HG03460 (cell line): ENCODE measurements around the gene TBXA2R.

ENCODE experiments used
- ATAC-seq: cut with Tn5 transposase; IDR thresholded peaks from one replicate; pipeline ENCODE4 v1.9.1; 2021; ENCODE audit not compliant: unreplicated experiment

The TBXA2R gene

DNA sequence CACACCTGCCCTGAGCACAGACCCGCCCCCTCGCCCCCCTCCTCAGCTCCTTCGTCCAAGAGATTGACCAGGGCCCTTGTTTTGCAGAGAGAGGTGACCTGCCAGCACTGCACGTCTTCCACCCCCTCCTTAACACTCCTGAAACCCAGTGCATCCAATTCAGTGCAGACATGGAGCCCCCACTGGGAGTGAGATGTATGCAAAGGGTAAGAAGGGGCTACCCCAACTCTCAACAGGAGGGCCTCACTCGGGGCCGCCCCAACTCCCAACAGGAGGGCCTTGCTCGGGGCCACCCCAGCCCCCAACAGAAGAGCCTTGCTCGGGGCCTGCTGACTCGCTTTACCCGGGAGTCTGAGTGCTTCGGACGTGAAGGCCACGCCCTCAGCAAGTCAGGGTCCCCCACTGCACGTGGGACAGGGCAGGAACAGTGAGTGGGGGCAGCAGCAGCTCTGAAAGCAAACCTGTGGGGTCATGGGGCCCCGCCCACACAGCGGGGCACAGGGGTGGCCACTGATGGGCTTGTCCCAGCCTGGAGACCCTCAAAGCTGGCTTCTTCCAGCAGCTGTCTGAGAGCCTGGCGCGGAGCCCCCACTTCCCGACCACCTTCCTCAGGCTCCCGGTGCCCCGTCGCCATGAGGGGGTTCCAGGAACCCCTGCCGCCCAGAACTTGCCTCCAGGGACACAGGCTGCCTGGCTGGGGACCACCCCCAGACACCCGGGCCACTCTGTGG, 14.3 kb upstream of the TBXA2R start:
- ATAC-seq: no peak

DNA sequence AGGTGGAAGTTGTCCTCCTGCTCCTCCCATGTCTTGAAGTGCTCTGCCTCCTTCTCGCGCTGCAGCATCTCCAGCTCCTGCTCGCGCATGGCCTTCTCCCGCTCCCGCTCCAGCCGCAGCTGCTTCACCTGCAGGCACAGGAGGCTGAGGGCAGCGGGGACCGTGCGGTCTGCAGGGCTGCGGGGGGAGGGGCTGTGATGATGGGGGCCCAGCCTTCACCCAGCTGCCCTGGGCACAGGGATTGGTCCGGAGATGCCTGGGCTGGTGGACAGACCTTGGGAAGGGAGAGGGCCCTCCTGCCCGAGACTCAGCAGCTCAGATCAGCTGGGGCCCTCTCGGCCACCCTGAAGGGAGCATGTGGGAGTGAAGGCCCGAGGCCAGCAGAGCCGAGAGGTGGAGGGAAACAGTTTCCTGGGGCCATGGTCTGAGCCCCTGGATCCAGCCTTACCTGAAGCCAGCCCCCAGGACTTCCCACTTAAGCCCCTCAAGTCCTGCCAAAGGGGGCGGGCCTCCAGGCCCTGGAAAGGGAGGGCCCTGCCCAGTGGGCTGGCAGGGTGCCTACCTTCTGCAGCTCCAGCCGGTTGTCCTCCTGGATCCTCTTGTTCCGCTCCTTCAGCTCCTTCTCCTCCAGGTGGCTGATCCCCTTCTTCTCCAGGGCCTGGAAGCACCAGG, 13.6 kb upstream of the TBXA2R start:
- no peak for ATAC-seq

- ATAC-seq: no peak
These were observed 12.9 kb upstream of the TBXA2R start for GRCh38 chr19:3619631-3620012.

GRCh38 chr19:3618811-3619630, 12.3 kb upstream of the TBXA2R start:
- no peak for ATAC-seq

GRCh38 chr19:3618144-3618810, 11.6 kb upstream of the TBXA2R start:
- no peak for ATAC-seq

DNA sequence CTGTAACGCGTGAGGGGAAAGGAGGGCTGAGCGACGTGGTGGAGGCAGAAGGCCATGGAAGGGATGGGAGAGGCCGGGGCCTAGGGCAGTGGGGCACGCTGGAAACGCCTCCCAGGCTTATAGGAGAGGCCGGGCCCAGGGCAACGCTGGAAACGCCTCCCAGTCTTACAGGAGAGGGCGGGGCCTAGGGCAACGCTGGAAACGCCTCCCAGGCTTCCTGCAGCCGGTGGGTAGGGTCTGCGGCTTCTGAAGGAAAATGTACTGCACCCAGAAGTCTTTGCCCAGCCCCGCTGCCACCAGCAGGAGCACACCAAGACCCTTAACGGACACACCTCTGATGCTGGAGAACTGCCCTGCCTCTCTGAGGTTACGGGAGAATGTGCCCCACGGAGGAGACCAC, 10.8 kb upstream of the TBXA2R start:
- no peak for ATAC-seq

DNA sequence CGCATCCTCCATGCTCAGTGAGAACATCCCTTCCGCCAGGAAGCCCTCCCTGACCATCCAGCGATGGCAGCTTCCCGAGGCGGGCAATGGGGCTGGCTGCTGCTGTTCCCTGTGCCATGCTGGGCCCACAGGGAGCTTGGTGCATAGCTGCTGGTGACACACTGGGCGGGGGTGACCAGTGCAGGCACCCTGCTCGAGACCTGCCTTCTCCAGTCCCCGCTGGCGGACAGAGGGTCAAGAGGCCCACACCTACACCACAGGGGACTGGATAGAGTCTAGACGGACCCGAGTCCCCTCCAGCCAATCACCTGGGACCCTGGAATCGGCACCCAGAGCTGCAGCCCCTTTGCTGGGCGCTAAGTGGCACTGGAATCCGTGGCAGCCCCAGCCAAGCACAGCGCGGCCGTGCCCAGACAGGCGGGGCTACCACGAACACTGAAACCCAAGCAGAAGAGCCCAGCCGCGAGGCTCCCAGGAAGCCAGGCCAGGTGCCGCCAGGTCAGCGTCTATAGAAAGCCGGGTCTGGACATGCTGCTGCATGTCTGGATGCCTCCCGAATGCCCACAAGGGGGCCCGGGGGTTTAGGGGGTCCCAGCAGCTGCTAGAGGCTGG, 9.0 kb upstream of the TBXA2R start:
- no peak for ATAC-seq

DNA sequence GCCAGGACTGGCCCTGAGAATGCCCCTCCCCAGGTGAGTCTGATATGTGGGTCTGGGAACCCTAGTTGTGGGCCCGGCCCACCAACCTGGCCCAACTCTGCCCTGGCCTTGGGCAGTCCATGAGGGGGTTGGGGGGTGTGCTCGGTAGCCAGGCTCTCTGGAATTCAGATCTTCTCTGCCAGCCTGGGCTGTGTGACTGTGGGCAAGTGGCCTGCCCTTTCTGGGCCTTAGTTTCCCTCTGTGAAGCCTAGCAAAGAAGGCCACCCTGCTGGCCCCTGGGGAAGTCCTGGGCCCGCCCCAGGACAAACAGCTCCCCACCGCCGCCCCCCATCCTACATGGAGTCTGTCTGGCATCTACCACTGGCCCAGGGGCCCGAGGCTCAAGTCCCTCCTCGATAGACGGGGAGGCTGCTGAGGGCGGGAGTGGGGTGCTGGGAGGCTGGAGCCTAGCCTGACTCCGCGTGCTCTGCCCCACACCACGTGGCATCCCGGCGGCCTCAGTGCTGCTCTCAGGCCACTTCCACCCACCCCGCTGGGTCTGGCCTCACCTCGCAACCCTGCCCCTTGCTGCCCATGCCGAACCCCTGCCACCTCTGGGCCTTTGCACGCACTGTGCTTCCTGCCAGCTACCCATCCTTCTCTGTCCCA, 8.3 kb upstream of the TBXA2R start:
- no peak for ATAC-seq

DNA sequence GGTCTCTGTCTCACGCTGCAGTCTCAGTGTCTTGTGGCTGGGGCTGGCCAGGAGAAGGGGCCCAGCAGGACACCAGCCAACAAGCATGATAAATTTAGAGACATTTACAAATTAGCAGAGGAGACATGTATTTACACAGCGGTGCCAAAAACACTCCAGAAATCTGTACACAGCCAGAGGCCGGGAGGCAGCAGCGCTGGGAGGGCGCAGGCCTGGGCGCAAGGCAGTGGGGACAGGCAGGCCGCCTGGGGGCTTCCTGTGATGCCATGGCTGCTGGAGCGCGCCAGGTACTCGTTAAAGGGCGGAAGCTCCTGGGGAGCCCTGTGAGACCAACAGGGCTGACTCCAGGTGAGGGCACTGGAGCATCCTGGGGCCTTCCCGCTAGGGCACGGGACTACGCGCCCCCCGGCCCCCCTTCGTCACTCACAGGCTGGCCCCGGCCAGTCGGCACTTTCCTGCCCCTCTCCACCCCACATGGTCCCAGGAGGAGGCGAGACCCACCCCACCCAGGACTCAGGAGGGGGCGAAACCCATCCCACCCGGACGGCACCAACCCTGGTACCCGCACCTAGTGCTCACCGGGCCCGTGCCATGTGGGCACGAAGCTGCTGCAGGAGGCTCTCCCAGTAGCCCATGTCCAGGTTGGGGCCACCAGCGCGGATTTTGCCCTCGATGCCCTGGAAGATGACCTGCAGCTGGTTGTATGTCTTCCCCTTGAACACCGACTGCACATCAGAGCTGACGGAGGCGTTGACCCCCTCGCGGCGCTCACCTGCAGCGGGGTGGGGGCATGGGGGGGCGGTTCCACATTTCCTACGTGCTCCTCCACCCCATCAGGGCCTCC, 7.4 kb upstream of the TBXA2R start:
- ATAC-seq: no peak

- ATAC-seq: no peak
These were observed 6.4 kb upstream of the TBXA2R start for GRCh38 chr19:3612901-3613741.

DNA sequence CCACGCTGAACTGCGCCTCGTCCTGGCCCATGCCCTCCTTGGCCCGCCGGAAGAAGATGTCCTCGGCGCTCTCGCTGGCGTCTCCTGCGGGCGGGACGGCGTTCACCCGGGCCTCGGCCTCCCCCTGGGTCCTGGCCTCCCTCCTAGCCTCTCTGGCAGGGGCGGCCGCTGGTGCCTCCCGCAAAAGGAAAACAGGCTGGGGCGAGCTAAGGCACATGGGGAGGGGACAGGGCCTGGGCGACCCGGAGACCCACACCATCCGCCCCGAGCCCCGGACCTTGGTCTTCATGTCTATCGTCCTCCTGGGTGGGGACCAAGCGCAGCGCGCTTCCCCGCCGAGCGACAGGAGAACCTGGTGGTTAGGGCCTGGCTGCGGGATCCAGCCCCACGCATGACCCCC, 5.7 kb upstream of the TBXA2R start:
- ATAC-seq: no peak

DNA sequence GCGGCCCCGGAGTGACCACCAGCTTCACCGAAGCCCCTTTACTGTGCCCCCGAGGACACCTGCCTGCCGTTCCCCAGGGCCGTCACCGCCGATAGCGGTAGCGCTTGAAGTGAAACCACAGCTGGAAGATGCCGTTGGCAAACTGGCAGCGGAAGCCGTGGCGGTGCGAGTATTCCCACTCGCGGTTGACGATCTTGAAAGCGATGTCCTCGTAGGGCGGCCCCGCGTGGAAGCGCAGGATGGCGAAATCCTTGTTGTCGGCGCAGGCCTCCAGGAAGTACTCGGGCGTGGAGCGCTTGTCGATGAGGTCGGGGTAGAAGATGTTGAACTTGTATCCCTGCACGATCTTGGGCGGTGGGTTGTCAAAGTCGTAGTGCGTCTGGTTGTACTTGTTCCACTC, 5.2 kb upstream of the TBXA2R start:
- no peak for ATAC-seq

DNA sequence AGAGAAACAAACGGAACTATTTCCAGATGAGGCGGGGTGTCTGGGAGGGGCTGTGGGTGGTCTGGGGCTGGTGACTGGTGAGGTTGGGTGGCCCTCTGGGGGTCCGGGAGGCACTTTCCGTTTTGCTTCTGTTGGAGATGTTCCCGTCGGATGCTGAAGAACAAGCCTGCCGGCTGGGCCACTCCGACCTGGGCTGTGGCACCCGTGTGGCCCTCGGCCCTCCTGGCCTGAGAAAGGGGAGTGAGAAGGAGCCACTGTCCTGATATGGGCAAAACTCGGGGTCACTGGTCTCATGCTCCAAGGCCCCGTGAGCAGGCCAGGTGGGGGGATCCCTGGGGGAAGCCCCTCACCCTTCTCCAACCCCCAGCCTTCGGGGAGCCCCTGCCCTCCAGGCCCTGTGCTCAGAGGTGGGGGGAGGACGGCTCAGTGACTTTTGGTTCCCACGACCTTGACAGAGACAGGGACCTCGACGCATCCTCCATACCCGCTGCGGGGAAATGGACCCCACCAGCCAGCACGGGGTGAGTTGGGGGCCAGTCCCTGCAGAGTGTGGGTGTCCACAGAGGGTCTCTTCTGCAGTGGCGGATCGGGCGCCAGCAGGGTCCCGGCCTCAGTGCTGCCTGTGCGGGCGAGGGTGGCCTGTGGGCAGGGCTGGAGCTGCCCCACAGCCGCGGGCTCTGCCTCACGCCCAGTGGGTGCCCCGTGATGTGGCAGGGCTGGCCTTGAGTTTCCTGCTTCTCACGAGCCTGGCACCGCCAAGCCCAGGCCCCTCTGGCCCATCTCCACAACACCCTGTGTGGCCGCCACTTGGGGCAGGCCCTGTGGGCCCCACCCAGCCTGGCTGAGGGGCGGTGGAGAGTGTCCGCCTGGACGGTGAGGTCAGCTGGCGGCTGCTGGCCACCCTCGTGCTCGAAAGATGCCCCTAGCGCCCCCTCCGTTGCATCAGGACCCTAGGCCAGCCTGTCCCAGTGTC, 4.4 kb upstream of the TBXA2R start:
- ATAC-seq: no peak

- no peak for ATAC-seq
These were observed 3.4 kb upstream of the TBXA2R start for GRCh38 chr19:3609779-3610719.

GRCh38 chr19:3608750-3609322, 2.2 kb upstream of the TBXA2R start:
- ATAC-seq: no peak

DNA sequence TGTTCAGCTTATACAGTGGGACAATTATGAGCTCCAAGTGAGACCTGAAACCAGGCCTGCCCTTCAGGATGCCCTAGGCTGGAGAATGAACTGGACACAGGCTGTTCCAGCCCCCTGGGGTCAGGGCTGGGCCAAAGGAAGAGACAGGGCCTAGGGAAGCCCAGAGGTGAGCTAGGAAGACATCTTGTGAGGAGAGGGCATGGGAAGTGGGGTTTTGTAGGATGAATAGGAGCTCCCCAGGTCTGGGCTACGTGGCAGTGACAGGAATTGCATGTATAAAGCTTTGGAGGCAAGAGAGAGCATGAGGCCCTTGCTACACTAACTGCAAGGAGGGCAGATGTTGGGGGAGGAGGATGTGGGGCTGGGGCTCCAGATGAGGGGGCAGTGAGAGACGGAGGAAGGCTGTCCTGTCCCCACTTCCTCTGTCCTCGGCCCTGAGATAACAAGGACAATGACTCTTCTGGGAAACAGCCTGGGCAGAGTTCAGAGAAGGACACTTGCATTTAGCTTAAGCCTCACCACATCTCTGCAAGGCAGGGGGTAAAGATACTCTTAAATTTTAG, 1.5 kb upstream of the TBXA2R start:
- no peak for ATAC-seq
